IPS-18c (cell line): ENCODE data around the gene C20orf173.

ENCODE experiments used
- H3K4me3 ChIP-seq: 2 replicates; pipeline ENCODE4 v1.7.0; 2013; ENCODE audit warnings: low read depth, mild to moderate bottlenecking, low read length, moderate library complexity; ENCODE audit not compliant: insufficient read depth
- H3K9me3 ChIP-seq: one replicate; pipeline ENCODE4 v1.6.1; 2013; ENCODE audit warnings: mild to moderate bottlenecking, low read length, moderate library complexity; ENCODE audit not compliant: control insufficient read depth, insufficient read depth

C20orf173 gene

DNA sequence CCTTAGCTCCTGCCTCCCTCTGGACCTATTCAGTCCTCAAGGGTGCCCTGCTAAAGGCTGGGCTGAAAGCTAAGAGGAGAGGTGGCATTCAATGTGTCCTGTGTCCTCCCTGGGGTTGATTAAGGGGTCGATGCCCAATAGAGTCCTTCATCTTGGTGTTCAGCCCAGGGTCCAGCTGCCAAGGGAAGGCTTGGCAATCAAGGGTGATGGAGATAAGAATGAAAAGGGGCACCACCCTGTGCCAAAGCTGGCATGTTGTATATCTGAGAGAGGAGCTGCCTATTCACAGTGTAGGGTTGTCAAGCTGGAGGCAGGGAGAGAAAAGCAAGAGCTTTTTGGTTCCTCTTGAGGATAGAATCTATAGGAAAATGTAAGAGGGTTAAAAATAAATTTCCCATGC is 12.3 kb downstream of the C20orf173 start:
- H3K9me3 ChIP-seq = no peaks in the 10 kb centered on the region
- H3K4me3 ChIP-seq = no peak overlapping the region

DNA sequence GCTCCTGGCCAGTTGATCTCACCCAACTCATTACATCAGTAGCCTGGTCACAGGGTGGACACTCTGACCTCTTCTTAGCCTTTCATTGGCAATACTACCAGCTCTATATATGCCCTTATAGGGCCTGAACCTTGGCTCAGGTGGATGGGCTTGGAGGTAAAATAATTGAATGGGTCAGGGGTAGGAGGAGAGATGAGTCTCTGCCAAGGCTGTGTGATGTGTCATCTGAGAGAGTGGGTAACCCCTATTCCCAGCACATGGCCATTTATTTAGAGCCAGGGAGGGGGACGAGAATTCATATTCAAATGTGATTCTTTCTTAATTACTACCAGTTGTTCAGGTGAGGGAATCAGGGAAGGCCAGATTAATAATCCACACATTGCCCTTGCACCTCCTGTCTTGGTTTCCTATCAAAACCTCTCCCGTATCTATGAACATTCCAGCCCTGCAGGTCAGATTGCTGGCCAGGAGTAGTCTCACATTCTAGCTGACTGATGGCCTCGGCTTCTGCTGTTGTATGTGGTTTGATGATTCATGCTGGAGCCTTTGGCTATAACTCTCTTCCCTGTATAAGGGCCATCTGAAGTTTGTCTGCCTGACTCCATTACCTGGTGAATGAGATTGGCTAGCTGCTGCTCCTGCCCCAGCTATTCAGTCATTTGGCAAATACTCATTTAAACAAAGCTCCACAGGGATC is 13.4 kb downstream of the C20orf173 start:
- Histone ChIP-seq H3K4me3 (no peak overlapping the region), H3K9me3 (no peaks in the 10 kb centered on the region)

DNA sequence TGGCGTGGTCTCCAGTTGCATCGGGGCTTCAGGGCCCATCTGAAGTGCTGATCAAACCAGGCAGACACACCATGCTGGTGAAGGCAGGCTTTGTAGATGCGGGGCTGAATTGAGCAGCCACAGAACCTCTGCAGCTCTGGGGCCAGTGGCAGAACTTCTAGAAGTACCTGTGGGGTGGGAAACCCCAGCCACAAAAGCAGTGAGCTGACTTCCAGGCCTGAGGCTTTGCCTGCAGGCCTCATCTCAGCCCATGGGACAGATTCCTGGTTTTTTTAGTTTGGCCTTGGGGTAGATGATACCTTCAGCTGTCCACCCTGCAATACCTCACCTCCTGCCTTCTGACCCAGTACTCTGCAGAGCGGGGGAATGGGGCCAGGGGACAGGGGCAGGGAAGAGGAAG is 14.1 kb downstream of the C20orf173 start:
- H3K9me3 ChIP-seq = no peaks in the 10 kb centered on the region
- no peak overlapping the region for H3K4me3 ChIP-seq

DNA sequence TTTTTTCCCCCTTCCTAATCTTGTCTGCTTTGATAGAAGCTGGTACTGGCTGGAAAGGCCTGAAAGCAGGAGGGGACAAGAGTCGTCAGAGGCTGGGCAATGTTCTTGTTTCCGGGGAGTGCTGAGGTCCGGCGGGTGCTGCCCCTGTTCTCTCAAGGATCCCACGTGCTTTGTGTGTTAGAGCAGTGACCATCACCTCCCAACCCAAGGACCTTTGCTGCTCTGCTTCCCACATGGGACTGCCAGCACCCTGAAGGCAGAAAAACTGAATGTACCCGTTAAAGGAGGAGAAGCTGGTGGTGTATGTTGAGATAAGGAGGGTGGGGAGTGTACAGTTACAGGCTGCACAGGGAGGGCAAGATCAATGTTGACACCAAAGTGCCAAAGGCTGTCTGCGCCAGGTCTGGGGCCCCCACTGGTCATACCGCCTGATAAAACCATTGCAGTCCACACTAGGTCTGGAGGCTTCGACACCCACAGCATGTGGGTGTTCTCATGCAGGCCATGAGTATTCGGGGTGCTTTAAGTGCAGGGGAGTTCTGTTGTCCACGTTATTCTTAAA is 15.0 kb downstream of the C20orf173 start:
- Histone ChIP-seq H3K4me3 (no peak overlapping the region), H3K9me3 (no peaks in the 10 kb centered on the region)

DNA sequence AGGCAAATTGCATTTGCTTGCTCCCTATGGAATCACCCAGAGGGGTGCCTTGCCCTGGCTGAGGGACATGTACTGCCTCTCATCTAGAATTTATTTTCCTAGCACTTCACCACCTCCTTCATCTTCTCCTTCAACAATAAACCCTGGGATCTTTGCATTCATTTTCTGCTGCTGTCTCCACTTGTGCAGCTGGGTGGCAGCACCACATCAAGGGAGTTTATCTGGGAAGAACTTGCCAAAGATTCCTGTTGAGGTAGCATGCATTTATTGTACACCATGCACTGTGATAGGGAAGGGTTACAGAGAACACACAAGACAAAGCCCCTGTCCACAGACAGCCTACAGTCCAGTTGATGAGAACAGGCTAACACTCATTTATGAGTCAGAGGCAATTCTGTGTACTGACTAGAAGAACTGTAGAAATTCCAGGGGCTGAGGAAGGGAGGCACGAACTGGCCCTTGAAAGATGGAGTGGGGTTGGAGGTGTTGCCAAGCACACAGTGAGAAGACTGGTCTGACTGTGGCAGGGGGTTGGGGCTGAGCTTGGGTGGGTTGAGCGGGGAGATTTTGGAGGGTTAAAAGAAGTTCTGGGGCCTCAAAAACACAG is 17.5 kb downstream of the C20orf173 start:
- H3K9me3 ChIP-seq = no peaks in the 10 kb centered on the region

DNA sequence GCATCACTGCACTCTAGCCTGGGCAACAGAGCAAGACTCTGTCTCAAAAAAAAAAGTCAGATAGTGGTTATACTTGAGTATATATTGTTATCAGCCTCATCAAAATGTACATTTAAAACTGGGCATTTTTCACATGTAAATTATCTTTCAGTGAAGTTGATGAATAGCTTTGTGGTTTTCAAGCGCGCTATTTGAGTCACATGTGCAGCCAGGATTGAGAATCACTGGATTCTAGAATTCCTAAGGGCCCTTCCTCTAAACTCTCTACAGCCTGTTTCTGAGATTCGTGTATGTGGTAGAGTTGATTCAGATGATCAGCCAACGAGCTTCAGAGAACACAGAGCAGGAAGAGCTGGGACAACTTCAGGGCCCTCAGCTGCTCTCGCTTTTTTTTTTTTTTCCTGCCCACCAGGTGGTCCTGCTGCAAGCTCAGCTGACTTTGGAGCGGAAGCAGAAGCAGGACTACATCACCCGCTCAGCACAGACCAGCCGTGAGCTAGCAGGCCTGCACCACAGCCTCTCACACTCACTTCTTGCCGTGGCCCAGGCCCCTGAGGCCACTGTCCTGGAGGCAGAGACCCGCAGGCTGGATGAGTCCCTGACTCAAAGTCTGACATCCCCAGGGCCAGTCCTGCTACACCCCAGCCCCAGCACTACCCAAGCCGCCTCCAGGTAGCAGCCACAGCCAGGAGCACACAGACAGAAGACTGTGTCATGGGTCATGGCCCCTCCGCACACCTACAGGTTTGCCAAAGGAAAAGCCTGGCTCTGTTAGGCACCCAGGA is 18.3 kb downstream of the C20orf173 start:
- no peak overlapping the region for H3K4me3 ChIP-seq
- no peaks in the 10 kb centered on the region for H3K9me3 ChIP-seq

More for the DNA sequence above, 17.5 kb downstream of the C20orf173 start:
- no peak overlapping the region for H3K4me3 ChIP-seq

DNA sequence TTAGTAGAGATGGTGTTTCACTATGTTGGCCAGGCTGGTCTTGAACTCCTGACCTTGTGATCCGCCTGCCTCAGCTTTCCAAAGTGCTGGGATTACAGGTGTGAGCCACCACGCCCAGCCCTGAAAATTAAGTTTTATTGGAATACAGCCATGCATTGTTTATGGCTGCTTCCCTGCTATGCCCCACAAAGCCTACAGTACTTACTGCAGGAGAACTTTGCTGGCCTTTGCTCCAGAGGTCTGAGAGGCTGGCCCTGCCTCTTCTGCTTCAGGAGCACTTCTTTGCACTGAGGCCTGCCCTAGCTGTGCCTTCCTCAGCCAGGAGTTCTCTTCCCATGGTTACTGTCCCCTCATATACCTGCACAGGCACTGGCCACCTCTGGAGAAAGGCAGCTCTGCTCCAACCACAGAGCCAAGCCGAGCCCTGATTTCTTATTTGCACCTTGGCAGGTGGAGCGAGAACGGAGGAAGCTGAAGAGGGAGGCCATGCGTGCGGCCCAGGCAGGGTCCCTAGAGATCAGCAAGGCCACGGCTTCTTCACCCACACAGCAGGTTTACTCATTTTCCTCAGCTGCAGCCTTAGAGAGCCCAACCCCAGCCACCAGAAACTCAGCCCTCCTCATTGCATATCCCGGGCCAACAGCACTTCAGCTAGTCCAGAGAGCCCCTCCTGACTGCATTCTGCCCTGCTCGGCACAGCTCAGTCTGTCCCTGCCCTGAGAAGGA is 20.8 kb downstream of the C20orf173 start:
- H3K4me3 ChIP-seq = no peak overlapping the region
- no peaks in the 10 kb centered on the region for H3K9me3 ChIP-seq

DNA sequence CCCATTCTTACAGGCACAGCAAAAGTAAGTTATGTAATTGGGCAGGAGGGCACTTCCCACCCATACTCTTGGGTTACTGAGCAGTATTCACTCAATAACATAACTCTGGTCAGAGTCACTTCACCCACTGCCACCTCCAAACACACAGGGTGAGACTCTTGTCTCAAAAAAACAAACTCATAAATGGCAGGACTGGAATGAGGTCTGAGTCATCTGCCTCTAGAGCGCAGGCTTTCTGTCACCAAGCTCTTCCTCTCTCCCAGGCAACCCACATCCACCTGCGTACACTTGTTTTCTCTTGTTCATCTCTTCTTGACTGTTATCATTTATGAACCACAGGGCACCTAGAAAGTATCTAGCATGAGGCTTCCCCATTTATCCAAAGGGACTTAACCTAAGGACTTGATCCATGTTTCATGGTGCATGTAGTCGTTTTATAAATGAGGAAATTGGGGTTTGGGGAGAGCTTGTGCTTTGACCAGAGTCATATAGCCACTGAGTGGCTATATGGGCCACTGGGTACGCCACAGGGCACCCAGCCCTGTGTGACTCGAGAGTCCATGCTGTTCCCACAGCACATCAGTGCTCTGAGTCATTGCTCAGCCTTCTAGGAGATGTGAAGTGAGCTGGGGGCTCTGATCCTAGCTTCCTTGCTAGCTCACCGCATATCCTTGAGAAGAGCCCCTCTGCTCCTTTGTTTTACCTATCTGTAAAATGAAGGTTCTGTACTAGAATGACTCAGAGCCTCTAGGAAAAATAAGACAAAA is 22.4 kb downstream of the C20orf173 start:
- H3K9me3 ChIP-seq = no peaks in the 10 kb centered on the region
- no peak overlapping the region for H3K4me3 ChIP-seq

DNA sequence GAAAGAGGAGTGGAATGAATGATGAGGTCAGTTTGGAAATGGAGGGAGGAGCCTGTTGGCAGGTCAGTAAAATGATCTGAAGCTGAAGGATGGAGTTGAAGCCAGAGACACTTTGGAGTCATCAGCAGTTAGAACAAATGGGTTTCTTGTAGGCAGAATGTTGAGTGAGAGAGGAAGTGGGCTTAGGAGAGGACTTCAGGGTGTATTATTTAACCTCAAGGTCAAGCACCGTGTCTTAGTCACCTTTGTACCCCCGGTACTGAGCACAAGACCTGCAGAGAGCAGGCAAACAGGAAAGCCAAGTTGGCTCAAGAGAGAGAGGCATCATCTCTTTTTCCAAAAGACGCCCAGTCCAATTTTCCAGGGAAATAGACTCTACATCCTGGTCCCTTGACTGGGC is 23.3 kb downstream of the C20orf173 start:
- no peaks in the 10 kb centered on the region for H3K9me3 ChIP-seq
- no peak overlapping the region for H3K4me3 ChIP-seq

DNA sequence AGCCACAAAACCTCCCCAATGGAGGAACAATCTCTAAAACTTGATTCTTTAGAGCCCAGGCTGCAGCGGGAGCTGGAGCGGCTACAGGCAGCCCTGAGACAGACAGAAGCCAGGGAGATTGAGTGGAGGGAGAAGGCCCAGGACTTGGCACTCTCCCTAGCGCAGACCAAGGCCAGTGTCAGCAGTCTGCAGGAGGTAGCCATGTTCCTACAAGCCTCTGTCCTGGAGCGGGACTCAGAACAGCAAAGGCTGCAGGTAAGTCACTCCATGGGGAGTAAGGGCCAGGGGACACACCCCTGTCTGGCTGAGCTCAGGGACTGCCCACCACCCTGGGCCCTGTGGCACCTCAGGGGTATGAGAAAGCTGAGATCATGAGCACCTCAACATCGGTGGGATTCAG is 24.7 kb downstream of the C20orf173 start:
- H3K9me3 ChIP-seq = no peaks in the 10 kb centered on the region
- no peak overlapping the region for H3K4me3 ChIP-seq

DNA sequence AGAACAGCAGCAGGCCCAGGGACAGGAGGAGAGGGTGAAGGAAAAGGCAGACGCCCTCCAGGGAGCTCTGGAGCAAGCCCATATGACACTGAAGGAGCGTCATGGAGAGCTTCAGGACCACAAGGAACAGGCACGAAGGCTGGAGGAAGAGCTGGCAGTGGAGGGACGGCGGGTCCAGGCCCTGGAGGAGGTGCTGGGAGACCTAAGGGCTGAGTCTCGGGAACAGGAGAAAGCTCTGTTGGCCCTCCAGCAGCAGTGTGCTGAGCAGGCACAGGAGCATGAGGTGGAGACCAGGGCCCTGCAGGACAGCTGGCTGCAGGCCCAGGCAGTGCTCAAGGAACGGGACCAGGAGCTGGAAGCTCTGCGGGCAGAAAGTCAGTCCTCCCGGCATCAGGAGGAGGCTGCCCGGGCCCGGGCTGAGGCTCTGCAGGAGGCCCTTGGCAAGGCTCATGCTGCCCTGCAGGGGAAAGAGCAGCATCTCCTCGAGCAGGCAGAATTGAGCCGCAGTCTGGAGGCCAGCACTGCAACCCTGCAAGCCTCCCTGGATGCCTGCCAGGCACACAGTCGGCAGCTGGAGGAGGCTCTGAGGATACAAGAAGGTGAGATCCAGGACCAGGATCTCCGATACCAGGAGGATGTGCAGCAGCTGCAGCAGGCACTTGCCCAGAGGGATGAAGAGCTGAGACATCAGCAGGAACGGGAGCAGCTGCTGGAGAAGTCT is 25.5 kb downstream of the C20orf173 start:
- H3K4me3 ChIP-seq = no peak overlapping the region

DNA sequence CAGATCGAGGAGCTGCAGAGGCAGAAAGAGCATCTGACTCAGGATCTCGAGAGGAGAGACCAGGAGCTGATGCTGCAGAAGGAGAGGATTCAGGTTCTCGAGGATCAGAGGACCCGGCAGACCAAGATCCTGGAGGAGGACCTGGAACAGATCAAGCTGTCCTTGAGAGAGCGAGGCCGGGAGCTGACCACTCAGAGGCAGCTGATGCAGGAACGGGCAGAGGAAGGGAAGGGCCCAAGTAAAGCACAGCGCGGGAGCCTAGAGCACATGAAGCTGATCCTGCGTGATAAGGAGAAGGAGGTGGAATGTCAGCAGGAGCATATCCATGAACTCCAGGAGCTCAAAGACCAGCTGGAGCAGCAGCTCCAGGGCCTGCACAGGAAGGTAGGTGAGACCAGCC is 26.2 kb downstream of the C20orf173 start:
- H3K4me3 ChIP-seq = no peak overlapping the region
- H3K9me3 ChIP-seq = no peaks in the 10 kb centered on the region

More for the DNA sequence above, 25.5 kb downstream of the C20orf173 start:
- H3K9me3 ChIP-seq = no peaks in the 10 kb centered on the region

DNA sequence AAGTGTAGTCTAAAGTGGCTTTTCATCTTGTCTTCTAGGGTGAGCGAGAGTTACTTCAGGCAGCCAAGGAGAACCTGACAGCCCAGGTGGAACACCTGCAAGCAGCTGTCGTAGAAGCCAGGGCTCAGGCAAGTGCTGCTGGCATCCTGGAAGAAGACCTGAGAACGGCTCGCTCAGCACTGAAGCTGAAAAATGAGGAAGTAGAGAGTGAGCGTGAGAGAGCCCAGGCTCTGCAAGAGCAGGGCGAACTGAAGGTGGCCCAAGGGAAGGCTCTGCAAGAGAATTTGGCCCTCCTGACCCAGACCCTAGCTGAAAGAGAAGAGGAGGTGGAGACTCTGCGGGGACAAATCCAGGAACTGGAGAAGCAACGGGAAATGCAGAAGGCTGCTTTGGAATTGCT is 27.1 kb downstream of the C20orf173 start:
- Histone ChIP-seq H3K9me3 (no peaks in the 10 kb centered on the region), H3K4me3 (no peak overlapping the region)

DNA sequence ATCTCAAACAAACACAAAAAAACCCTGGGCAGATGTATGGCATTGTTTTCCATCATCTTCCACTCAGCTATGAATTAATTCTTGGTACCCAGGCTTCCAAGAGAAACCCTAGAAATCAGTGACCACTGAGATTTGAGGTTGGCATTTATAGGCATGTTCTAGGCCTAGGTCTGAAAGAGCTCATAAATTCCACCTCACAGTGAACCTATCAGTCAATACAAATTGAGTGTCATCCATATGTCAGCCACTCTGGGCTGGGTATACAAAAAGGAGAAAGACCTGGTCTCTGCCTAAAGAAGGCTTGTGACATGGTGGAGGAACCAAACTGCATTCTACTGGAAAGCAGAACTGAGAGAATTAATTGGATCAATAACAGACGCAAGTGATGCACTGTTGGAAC is 30.2 kb downstream of the C20orf173 start:
- H3K4me3 ChIP-seq = no peak overlapping the region

DNA sequence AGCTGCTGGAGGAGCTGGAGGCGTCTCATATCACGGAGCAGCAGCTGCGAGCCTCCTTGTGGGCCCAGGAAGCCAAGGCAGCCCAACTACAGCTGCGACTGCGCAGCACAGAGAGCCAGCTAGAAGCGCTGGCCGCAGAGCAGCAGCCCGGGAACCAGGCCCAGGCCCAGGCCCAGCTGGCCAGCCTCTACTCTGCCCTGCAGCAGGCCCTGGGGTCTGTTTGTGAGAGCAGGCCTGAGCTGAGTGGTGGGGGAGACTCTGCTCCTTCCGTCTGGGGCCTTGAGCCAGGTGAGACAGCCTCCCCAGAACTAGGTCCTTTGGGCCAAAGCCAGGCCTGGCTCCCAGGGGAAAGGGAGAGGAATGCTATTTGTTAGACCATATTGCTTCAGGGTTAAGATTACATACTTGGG is 31.7 kb downstream of the C20orf173 start:
- Histone ChIP-seq H3K9me3 (no peaks in the 10 kb centered on the region), H3K4me3 (no peak overlapping the region)

More for the DNA sequence above, 30.2 kb downstream of the C20orf173 start:
- no peaks in the 10 kb centered on the region for H3K9me3 ChIP-seq

DNA sequence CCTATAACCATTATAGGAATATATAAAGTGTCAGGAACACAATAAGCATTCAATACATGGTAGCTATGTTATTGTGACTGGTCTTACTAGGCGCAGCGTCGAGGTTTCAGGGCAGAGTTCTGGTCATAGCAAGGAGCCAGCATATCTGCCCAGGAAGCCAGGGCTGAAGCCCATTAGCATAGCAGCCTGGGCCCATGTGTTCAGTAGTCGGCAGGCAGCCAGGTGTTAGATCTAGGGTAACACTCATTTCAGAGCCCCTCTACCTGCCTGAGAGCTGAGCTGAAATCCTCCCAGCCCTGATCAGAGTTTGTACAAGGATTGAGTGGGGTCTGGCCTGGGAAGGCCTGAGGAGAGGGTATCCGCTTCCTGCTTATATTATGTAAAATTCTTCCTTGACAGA is 32.1 kb downstream of the C20orf173 start:
- no peaks in the 10 kb centered on the region for H3K9me3 ChIP-seq
- no peak overlapping the region for H3K4me3 ChIP-seq
